Ishikawa (cell line): Measurements from ENCODE around the gene CDC25A.
A peak's percentile ranks its signal among the peaks of the same experiment; 100 is the strongest.

Experiments
- CEBPB ChIP-seq: IDR thresholded peaks from 2 replicates; pipeline ENCODE4 v1.6.1; 2012
- CREB1 ChIP-seq: IDR thresholded peaks from 2 replicates; pipeline ENCODE4 v1.6.1; 2012; ENCODE audit warnings: low read depth
- EP300 ChIP-seq: IDR thresholded peaks from 2 replicates; pipeline ENCODE4 v1.6.1; 2012; ENCODE audit warnings: borderline replicate concordance
- FOXM1 ChIP-seq: IDR thresholded peaks from 2 replicates; pipeline ENCODE4 v1.6.1; 2012; ENCODE audit warnings: low read depth, borderline replicate concordance
- MAX ChIP-seq: IDR thresholded peaks from 2 replicates; pipeline ENCODE4 v1.6.1; 2012
- NFIC ChIP-seq: IDR thresholded peaks from 2 replicates; pipeline ENCODE4 v1.6.1; 2012
- RAD21 ChIP-seq: IDR thresholded peaks from 2 replicates; pipeline ENCODE4 v1.6.1; 2012; ENCODE audit warnings: low read depth
- TAF1 ChIP-seq: IDR thresholded peaks from 2 replicates; pipeline ENCODE4 v1.6.1; 2012; ENCODE audit warnings: low read depth, mild to moderate bottlenecking
- YY1 ChIP-seq: IDR thresholded peaks from 2 replicates; pipeline ENCODE4 v1.6.1; 2012; ENCODE audit warnings: low read depth
- TF ChIP-seq, protein P1 (sequence below): IDR thresholded peaks from 2 replicates; pipeline ENCODE4 v1.6.1; 2012; ENCODE audit warnings: low read depth, mild to moderate bottlenecking

DNA sequence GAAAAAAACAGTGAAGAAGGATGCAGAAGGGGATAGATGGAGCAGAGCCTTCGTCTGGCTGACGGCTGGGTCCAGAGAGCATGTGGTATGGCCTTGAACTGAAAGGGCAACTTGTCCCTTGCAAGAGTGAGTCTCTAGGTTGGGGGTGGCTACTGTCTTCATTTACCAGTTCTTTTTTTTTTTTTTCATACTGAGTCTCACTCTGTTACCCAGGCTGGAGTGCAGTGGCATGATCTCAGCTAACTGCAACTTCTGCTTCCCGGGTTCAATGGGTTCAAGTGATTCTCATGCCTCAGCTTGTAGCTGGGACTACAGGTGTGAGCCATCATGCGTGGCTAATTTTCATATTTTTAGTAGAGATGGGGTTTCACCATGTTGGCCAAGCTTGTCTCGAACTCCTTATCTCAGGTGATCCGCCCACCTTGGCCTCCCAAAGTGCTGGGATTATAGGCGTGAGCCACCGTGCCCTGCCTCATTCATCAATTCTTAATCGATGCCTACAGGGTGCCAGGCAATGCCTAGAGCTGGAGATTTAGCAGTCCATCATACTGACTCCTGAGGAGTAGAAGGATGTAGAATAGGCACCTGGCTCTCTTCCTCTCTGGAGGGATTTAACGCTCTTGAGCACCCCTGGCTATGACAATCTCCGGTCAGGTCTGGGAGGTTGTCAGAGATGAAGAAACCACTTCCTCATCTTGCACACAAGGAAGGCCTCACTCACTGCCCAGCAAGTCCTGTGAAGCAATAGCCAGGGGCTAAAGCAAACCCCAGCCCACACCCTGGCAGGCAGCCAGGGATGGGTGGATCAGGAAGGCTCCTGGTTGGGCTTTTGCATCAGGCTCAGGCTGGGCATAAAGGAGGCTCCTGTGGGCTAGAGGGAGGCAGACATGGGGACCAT is 34.6 kb upstream of the CDC25A start, which contains the start of gene CAMP:
- no peak for TF ChIP-seq TAF1
- TF ChIP-seq NFIC: 0 out of 2 replicates have a peak, but pooled peaks have one; percentile 16
- TF ChIP-seq CREB1: no peak
- no peak for TF ChIP-seq MAX
- no peak for TF ChIP-seq RAD21
- TF ChIP-seq YY1: no peak
- TF ChIP-seq, protein P1, sequence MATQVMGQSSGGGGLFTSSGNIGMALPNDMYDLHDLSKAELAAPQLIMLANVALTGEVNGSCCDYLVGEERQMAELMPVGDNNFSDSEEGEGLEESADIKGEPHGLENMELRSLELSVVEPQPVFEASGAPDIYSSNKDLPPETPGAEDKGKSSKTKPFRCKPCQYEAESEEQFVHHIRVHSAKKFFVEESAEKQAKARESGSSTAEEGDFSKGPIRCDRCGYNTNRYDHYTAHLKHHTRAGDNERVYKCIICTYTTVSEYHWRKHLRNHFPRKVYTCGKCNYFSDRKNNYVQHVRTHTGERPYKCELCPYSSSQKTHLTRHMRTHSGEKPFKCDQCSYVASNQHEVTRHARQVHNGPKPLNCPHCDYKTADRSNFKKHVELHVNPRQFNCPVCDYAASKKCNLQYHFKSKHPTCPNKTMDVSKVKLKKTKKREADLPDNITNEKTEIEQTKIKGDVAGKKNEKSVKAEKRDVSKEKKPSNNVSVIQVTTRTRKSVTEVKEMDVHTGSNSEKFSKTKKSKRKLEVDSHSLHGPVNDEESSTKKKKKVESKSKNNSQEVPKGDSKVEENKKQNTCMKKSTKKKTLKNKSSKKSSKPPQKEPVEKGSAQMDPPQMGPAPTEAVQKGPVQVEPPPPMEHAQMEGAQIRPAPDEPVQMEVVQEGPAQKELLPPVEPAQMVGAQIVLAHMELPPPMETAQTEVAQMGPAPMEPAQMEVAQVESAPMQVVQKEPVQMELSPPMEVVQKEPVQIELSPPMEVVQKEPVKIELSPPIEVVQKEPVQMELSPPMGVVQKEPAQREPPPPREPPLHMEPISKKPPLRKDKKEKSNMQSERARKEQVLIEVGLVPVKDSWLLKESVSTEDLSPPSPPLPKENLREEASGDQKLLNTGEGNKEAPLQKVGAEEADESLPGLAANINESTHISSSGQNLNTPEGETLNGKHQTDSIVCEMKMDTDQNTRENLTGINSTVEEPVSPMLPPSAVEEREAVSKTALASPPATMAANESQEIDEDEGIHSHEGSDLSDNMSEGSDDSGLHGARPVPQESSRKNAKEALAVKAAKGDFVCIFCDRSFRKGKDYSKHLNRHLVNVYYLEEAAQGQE: no peak
- no peak for TF ChIP-seq EP300
- no peak for TF ChIP-seq FOXM1
- no peak for TF ChIP-seq CEBPB
